ENCODE data around the gene NLRX1. TPM values are rescaled to one million over a fixed set of nuclear protein-coding genes. Genes with fewer than 3 reads are reported as not detected.
"Not testable (repeated sequence)": the region's sequence is repeated elsewhere in the genome, so short reads cannot be mapped to it uniquely, and the experiment has no call there.

Gene NLRX1
- polyA plus RNA-seq, 5 donors, result 9.5 to 14.4 (median 9.9) TPM

- DNase-seq, result not testable (repeated sequence)
Observed at GRCh38 chr11:119184399-119184798, 15.9 kb downstream of the NLRX1 start.

- DNase-seq, result no peak
Observed at GRCh38 chr11:119185981-119186634, 17.6 kb downstream of the NLRX1 start.

- no peak for DNase-seq
Observed at GRCh38 chr11:119187123-119187892, 18.8 kb downstream of the NLRX1 start.

- DNase-seq, result no peak
Observed at GRCh38 chr11:119188067-119188466, 19.5 kb downstream of the NLRX1 start.

GRCh38 chr11:119188887-119189286 lies 20.4 kb downstream of the NLRX1 start:
- no peak for DNase-seq

- DNase-seq, result no peak
Observed at GRCh38 chr11:119189393-119189792, 20.9 kb downstream of the NLRX1 start.

- DNase-seq, result no peak
Observed at GRCh38 chr11:119190531-119190930, 22.0 kb downstream of the NLRX1 start.

GRCh38 chr11:119191265-119191664 lies 22.7 kb downstream of the NLRX1 start:
- DNase-seq, result not testable (repeated sequence)

- DNase-seq, result no peak
Observed at GRCh38 chr11:119192111-119192510, 23.6 kb downstream of the NLRX1 start.

GRCh38 chr11:119193001-119193400 lies 24.5 kb downstream of the NLRX1 start:
- DNase-seq, result no peak

- DNase-seq, result no peak
Observed at GRCh38 chr11:119193626-119194025, 25.1 kb downstream of the NLRX1 start.

- DNase-seq, result no peak
Observed at GRCh38 chr11:119194811-119195440, 26.4 kb downstream of the NLRX1 start.

- DNase-seq, result no peak
Observed at GRCh38 chr11:119195680-119196079, 27.2 kb downstream of the NLRX1 start.

GRCh38 chr11:119196833-119197483 lies 28.4 kb downstream of the NLRX1 start:
- DNase-seq, result peak; percentile 48 to 68

- no peak for DNase-seq
Observed at GRCh38 chr11:119198925-119199324, 30.4 kb downstream of the NLRX1 start.

- DNase-seq, result not testable (repeated sequence)
Observed at GRCh38 chr11:119201236-119201635, 32.7 kb downstream of the NLRX1 start.

- DNase-seq, result no peak
Observed at GRCh38 chr11:119202554-119202953, 34.0 kb downstream of the NLRX1 start.

- DNase-seq, result no peak
Observed at GRCh38 chr11:119204066-119204465, 35.5 kb downstream of the NLRX1 start.

- DNase-seq, result no peak
Observed at GRCh38 chr11:119205080-119205479, 36.6 kb downstream of the NLRX1 start.

- DNase-seq, result peak; percentile 92 to 95
Observed at GRCh38 chr11:119205574-119206510, 37.3 kb downstream of the NLRX1 start, which contains the start of gene CBL. CBL (plus strand) TSS chr11:119206339; CDS start chr11:119206418, 79 bp downstream.

Data from right lung (tissue), 5 donors.